Naive thymus-derived CD4-positive, alpha-beta T cell (primary cell): Measurements from ENCODE around the gene FTL. TPM values are rescaled to one million over a fixed set of nuclear protein-coding genes. Genes with fewer than 3 reads are reported as not detected.

Source experiments
- ATAC-seq: fragments of 150-1000 bp; cut with Tn5 transposase; 2 replicates; pipeline ENCODE4 v1.10.0; 2021; ENCODE audit warnings: mild to moderate bottlenecking, moderate library complexity
- CTCF ChIA-PET: fragments of 350-600 bp; sonication (Branson Sonifier 250); formaldehyde crosslinking; loops from one replicate; lab custom pipeline; 2021; ENCODE audit warnings: antibody characterized with exemption; lab: Charles Lee
- POLR2A ChIA-PET: fragments of 350-600 bp; sonication (Branson Sonifier 250); formaldehyde crosslinking; loops from one replicate; lab custom pipeline; 2021; ENCODE audit warnings: antibody characterized with exemption, inconsistent platforms; lab: Charles Lee
- DNase-seq, 9 donors: peaks; one replicate each; pipeline versions ENCODE4 v3.0.0 to v3.0.0-alpha.2; 2020 to 2022; ENCODE audit warnings: mixed read lengths in 1 of 9
- H3K27ac ChIP-seq: one replicate; pipeline ENCODE4 v1.7.0; 2013; ENCODE audit warnings: mild to moderate bottlenecking, low read depth, low read length, moderate library complexity
- H3K27me3 ChIP-seq, 2 donors: one replicate each; pipeline ENCODE4 v1.7.0; 2013; ENCODE audit warnings: low read length in 2 of 2, mild to moderate bottlenecking in 2 of 2, moderate library complexity in 2 of 2; ENCODE audit not compliant: control insufficient read depth in 2 of 2, insufficient read depth in 2 of 2
- H3K36me3 ChIP-seq, 3 experiments: 1 replicate in 2 of 3; 2 replicates in 1 of 3; pipeline ENCODE4 v1.7.0; 2013; ENCODE audit warnings: low read length in 3 of 3, mild to moderate bottlenecking in 3 of 3, moderate library complexity in 1 of 3; ENCODE audit not compliant: insufficient read depth in 3 of 3, control insufficient read depth in 2 of 3
- H3K4me1 ChIP-seq, 2 donors: one replicate each; pipeline ENCODE4 v1.7.0; 2013; ENCODE audit warnings: low read length in 2 of 2, mild to moderate bottlenecking in 2 of 2, moderate library complexity in 1 of 2; ENCODE audit not compliant: control insufficient read depth in 2 of 2, insufficient read depth in 2 of 2
- H3K4me3 ChIP-seq: 2 replicates; pipeline ENCODE4 v1.7.0; 2013; ENCODE audit warnings: mild to moderate bottlenecking, low read length
- H3K9me3 ChIP-seq, 3 experiments: 1 replicate in 2 of 3; 2 replicates in 1 of 3; pipeline ENCODE4 v1.7.0; 2013; ENCODE audit warnings: low read length in 3 of 3; ENCODE audit not compliant: control insufficient read depth in 2 of 3
- H3K27ac Mint-ChIP-seq, 9 donors: one replicate each; pipeline ENCODE4 v1.8.0; 2020 to 2022; ENCODE audit warnings: mixed read lengths in 9 of 9, mild to moderate bottlenecking in 8 of 9, moderate library complexity in 5 of 9, inconsistent platforms in 2 of 9
- H3K27me3 Mint-ChIP-seq, 5 donors: one replicate each; pipeline ENCODE4 v1.8.0; 2021 to 2022; ENCODE audit warnings: mixed read lengths in 5 of 5, mild to moderate bottlenecking in 1 of 5
- H3K36me3 Mint-ChIP-seq, 5 donors: one replicate each; pipeline ENCODE4 v1.8.0; 2020 to 2022; ENCODE audit warnings: mixed read lengths in 5 of 5, mild to moderate bottlenecking in 3 of 5, inconsistent platforms in 1 of 5
- H3K4me1 Mint-ChIP-seq, 7 donors: one replicate each; pipeline ENCODE4 v1.8.0; 2020 to 2022; ENCODE audit warnings: mixed read lengths in 7 of 7, mild to moderate bottlenecking in 3 of 7, inconsistent platforms in 1 of 7
- H3K4me3 Mint-ChIP-seq, 10 donors: one replicate each; pipeline ENCODE4 v1.8.0; 2020 to 2022; ENCODE audit warnings: mild to moderate bottlenecking in 10 of 10, mixed read lengths in 10 of 10, moderate library complexity in 6 of 10, inconsistent platforms in 2 of 10
- H3K9me3 Mint-ChIP-seq, 11 donors: one replicate each; pipeline ENCODE4 v1.8.0; 2020 to 2022; ENCODE audit warnings: mixed read lengths in 11 of 11, mild to moderate bottlenecking in 4 of 11, inconsistent platforms in 1 of 11, moderate library complexity in 1 of 11
- intact Hi-C, 2 donors: fragments of 100-400 bp; cut with micrococcal nuclease; formaldehyde crosslinking; loops; one replicate each; pipeline ENCODE4 v1.15.1; 2023
- polyA plus RNA-seq, 2 donors: library from polyadenylated mRNA; unstranded; fragments of 300-500 nt; fragmentation: Illumina TruSeq; gene quantifications; one replicate each; pipeline ENCODE4 v1.2.3, GENCODE V29; 2021
- total RNA-seq, 6 experiments: library from RNA in 5 of 6; stranded (reverse) in 5 of 6; gene quantifications; 1 replicate in 5 of 6; 2 replicates in 1 of 6; pipeline ENCODE4 v1.2.3 and lab custom pipeline; 2021 to 2026

FTL gene
- total and polyA plus RNA-seq, 7 experiments from 2014 or later: 888 to 4,967 (median 1,462) TPM

DNA sequence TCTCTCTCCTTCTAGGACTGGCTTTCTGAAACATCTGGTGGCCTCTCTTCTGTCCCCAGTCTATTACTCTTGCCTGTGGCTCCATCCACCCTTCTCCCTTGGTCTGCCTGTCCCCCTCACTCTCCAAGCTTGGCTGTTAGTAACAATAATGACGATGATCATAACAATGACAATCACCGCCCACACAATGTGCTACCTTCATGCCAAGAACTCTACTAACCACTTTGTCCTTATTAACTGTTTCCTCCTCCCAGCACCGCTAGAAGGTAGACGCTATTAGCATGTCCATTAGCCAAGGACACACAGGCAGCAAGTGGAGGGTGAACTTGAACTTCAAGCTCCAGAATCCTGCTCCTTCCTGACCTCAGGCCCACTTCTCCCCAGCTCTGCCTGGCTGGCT lies 25.3 kb downstream of the FTL start:
- DNase-seq: no peak
- intact Hi-C loops: loop anchor here (5.0 to 10.0 kb wide), 8 partner anchors 64 to 1522 kb away; partner anchors contain the start of genes ALDH16A1 (in 2 of the 2), PIH1D1 (in 2 of the 2), ASPDH (in 1 of the 2) and CGB7 (in 1 of the 2)
- peaks cover 0 to 2% (median 0%) of the 10 kb centered on the region in 11 donors for H3K9me3 Mint-ChIP-seq
- peak overlapping the region in 3 of 10 donors; percentile 4 to 46 (median 15) for H3K4me3 Mint-ChIP-seq
- POLR2A ChIA-PET: interaction anchor here (0.6 to 4.2 kb wide), 2 partner anchors 10 to 25 kb away, joined by 5 to 58 read pairs; partner anchors contain the start of gene FTL
- no peaks in the 10 kb centered on the region for H3K27me3 Mint-ChIP-seq
- Histone ChIP-seq H3K4me1 (peaks cover 23 to 24% of the 10 kb centered on the region in 2 donors), H3K4me3 (no peak overlapping the region), H3K27ac (no peak overlapping the region), H3K9me3 (no peaks in the 10 kb centered on the region), H3K36me3 (peaks cover 0 to 19% (median 0%) of the 10 kb centered on the region in 3 experiments), H3K27me3 (no peaks in the 10 kb centered on the region)
- H3K27ac Mint-ChIP-seq: peak overlapping the region in 4 of 9 donors; percentile 59 to 86 (median 68)
- ATAC-seq: no peak
- peaks cover 36 to 50% (median 39%) of the 10 kb centered on the region in 7 donors for H3K4me1 Mint-ChIP-seq
- H3K36me3 Mint-ChIP-seq: peaks cover 0 to 22% (median 9%) of the 10 kb centered on the region in 5 donors
- CTCF ChIA-PET: interaction anchor here (0.6 kb wide), 1 partner anchor 202 kb away, joined by 3 read pairs; no protein-coding TSS in a partner anchor

GRCh38 chr19:48991011-48991609 lies 26.0 kb downstream of the FTL start:
- Mint-ChIP-seq H3K36me3 (peaks cover 0 to 22% (median 9%) of the 10 kb centered on the region in 5 donors), H3K27me3 (no peaks in the 10 kb centered on the region), H3K27ac (peak overlapping the region in 3 of 9 donors; percentile 49 to 86 (median 59)), H3K4me1 (peaks cover 37 to 51% (median 40%) of the 10 kb centered on the region in 7 donors), H3K9me3 (peaks cover 0 to 2% (median 0%) of the 10 kb centered on the region in 11 donors), H3K4me3 (peak overlapping the region in 3 of 10 donors; percentile 15 to 43 (median 27))
- CTCF ChIA-PET: no interaction called here
- Histone ChIP-seq H3K4me3 (no peak overlapping the region), H3K4me1 (peaks cover 23 to 24% of the 10 kb centered on the region in 2 donors), H3K9me3 (no peaks in the 10 kb centered on the region), H3K36me3 (peaks cover 0 to 13% (median 0%) of the 10 kb centered on the region in 3 experiments), H3K27ac (no peak overlapping the region), H3K27me3 (no peaks in the 10 kb centered on the region)
- ATAC-seq (no peak), DNase-seq (no peak)
- intact Hi-C loops: loop anchor here (5.0 to 10.0 kb wide), 8 partner anchors 64 to 1521 kb away; partner anchors contain the start of genes ALDH16A1 (in 2 of the 2), PIH1D1 (in 2 of the 2), ASPDH (in 1 of the 2) and CGB7 (in 1 of the 2)
- POLR2A ChIA-PET: interaction anchor here (0.6 to 4.2 kb wide), 5 partner anchors 9 to 90 kb away, joined by 4 to 58 read pairs (median 5); partner anchors contain the start of gene FTL

DNA sequence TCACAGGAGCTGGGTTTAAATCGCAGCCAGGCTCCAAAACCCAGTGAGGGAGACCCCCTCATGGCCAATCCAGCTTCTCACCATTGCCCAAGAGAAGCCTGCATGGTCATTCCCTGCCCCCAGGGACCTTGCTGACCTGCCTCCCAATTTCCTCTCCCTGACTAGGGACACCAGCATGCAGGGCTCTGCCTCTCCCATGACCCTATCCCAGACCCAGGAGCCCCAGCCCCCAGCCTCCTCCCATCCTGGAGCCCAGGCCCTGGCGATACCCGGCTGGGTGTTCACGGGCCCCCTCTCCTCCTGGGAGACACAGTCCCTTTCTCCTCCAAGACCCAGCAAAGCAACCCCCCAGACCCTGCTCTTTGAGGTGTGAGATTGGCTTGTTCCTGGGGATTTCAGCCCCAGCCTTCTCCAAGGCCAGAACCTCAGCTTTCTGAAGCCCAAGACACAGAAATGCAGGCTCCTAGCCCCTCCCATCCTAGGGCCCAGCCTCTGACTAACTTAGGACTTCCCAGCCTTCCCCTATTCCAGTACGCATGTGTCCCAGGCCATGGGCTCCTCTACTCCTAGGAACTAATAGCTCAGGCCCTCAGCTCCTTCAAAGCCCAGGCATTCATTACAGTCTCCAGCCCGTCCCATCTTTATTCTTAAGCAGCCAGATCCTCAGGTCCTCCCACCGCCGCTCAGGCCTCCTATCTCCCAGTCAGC lies 26.9 kb downstream of the FTL start:
- Histone ChIP-seq H3K4me3 (peak overlapping the region; percentile 70), H3K27ac (peak overlapping the region; percentile 80), H3K27me3 (no peaks in the 10 kb centered on the region), H3K9me3 (no peaks in the 10 kb centered on the region), H3K4me1 (peaks cover 23 to 24% of the 10 kb centered on the region in 2 donors), H3K36me3 (peaks cover 0 to 13% (median 0%) of the 10 kb centered on the region in 3 experiments)
- DNase-seq (no peak), ATAC-seq (no peak)
- POLR2A ChIA-PET: interaction anchor here (0.8 to 4.2 kb wide), 6 partner anchors 10 to 672 kb away, joined by 4 to 58 read pairs (median 4); partner anchors contain the start of gene FTL
- H3K27me3 Mint-ChIP-seq: no peaks in the 10 kb centered on the region
- CTCF ChIA-PET: interaction anchor here (0.5 to 2.1 kb wide), 7 partner anchors 18 to 204 kb away, joined by 3 to 10 read pairs (median 4); no protein-coding TSS in a partner anchor
- intact Hi-C loops: loop anchor here (2.0 to 10.0 kb wide), 13 partner anchors 27 to 1520 kb away; partner anchors contain the start of genes ALDH16A1 (in 2 of the 2), PIH1D1 (in 2 of the 2), ASPDH (in 1 of the 2) and BAX (in 1 of the 2)
- H3K4me3 Mint-ChIP-seq: peak overlapping the region; percentile 95 to 100 (median 96)
- peaks cover 0 to 2% (median 0%) of the 10 kb centered on the region in 11 donors for H3K9me3 Mint-ChIP-seq
- H3K27ac Mint-ChIP-seq: peak overlapping the region; percentile 87 to 99 (median 96)
- H3K36me3 Mint-ChIP-seq: peaks cover 0 to 22% (median 9%) of the 10 kb centered on the region in 5 donors
- H3K4me1 Mint-ChIP-seq: peaks cover 39 to 57% (median 42%) of the 10 kb centered on the region in 7 donors

DNA sequence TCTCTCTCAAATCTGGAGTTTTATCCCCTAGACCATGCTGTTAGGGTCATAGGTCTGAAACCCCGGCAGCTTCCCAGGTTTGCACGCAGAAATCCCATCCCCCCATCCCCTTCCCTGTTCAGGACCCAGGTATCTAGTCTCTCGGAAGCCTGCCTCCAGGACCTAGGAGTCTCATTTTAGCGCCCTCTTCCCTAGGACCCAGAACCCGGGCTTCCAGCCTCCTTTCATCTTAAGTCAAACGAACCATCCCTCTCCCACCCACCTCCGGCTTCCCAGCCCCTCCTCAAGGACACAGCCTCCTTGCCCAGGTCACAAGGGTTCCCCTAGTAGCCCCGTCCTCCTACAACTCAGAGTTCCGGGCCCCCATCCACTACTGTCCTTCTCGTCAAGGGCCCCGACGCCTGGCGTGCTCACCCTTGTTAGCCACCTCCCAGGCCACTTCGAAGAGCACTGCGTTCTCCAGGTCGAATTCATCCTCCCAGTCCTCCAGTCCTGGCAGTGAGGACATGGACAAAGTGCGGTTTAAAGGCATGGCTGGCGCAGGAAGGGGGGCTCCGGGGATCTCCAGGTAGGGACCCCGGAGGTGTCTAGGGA lies 27.6 kb downstream of the FTL start:
- Histone ChIP-seq H3K9me3 (no peaks in the 10 kb centered on the region), H3K27me3 (no peaks in the 10 kb centered on the region), H3K36me3 (peaks cover 0 to 13% (median 0%) of the 10 kb centered on the region in 3 experiments), H3K27ac (peak overlapping the region; percentile 80), H3K4me3 (peak overlapping the region; percentile 70), H3K4me1 (peaks cover 23 to 24% of the 10 kb centered on the region in 2 donors)
- no peak for ATAC-seq
- Mint-ChIP-seq H3K36me3 (peaks cover 0 to 20% (median 9%) of the 10 kb centered on the region in 5 donors), H3K27ac (peak overlapping the region; percentile 87 to 99 (median 96)), H3K9me3 (peaks cover 0 to 2% (median 0%) of the 10 kb centered on the region in 11 donors), H3K4me1 (peaks cover 39 to 60% (median 45%) of the 10 kb centered on the region in 7 donors), H3K4me3 (peak overlapping the region; percentile 95 to 100 (median 96)), H3K27me3 (no peaks in the 10 kb centered on the region)
- DNase-seq: peak in 1 of 9 donors; percentile 14
- ChIA-PET POLR2A (interaction anchor here (0.8 to 4.2 kb wide), 18 partner anchors 11 to 858 kb away, joined by 3 to 58 read pairs (median 4); partner anchors contain the start of genes CA11, FTL, PIH1D1 and PTOV1), CTCF (interaction anchor here (0.6 to 2.1 kb wide), 12 partner anchors 9 to 268 kb away, joined by 3 to 10 read pairs (median 4); partner anchors contain the start of genes DHDH and FTL)
- intact Hi-C loops: loop anchor here (1.0 to 10.0 kb wide), 32 partner anchors 26 to 1520 kb away; partner anchors contain the start of genes ALDH16A1 (in 2 of the 2), DBP (in 2 of the 2), FTL (in 2 of the 2) and NUCB1 (in 2 of the 2)

DNA sequence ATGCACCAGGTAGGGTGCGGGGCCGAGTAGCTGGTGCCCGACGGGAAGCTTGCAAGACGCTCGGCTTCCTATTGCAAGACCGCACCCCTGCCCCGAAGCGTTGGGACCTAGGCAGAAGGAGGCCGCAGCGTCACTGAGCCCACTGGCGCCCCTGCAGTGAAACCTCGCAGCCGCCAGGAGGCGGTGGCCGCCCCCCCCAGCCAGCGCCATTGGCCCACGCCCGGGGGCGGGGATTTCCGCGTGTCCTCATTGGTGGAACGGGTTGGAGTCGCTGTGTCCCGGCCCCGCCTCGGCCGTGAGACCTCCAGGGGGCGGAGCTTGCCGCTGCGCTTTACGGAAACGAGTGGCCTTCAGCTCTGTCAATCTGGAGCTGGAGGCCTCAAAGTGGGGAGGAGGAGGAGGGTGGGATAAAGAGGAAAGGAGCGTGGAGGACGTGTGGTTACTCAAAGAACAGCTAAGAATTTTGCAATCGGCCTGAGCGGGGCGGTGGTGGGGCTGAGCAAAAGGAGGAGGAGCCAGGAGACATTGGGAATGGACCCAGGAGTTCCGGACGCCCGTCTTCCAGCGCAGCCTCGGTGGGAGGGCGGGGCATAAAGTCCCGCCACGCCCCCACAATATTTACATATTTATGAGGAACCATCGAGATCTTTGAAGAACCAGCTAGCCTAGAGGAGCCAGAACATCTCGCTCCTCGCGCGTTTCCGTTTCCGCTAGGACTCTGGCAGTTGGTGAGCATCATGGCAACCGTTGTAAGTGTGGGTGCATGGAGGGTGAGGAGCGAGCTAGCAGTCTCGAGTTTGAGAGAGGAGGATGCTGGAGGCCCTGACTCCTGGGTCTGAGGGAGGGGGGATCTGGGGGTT lies 28.3 kb downstream of the FTL start, which contains the start of the genes GYS1 and RUVBL2:
Gene GYS1, minus strand, starts transcription at position 135 of the 860 bp plus-strand sequence. CDS start 197 bp downstream, outside the sequence.
Gene RUVBL2, plus strand, starts transcription at position 713 of the 860 bp plus-strand sequence. Its CDS starts 25 bp downstream, at position 738.
- Mint-ChIP-seq H3K4me3 (peak within 1 kb of the TSS; percentile 95 to 100 (median 96)), H3K27me3 (no peaks in the 10 kb centered on the region), H3K27ac (peak within 1 kb of the TSS; percentile 89 to 99 (median 97)), H3K9me3 (no peaks in the 10 kb centered on the region), H3K36me3 (peaks cover 0 to 16% (median 4%) of the 10 kb centered on the region in 5 donors), H3K4me1 (peaks cover 40 to 59% (median 46%) of the 10 kb centered on the region in 7 donors)
- CTCF ChIA-PET: interaction anchor here (0.6 to 2.1 kb wide), 22 partner anchors 10 to 817 kb away, joined by 3 to 10 read pairs (median 4); partner anchors contain the start of genes DHDH and FTL
- DNase-seq (peak; percentile 96 to 100 (median 99)), ATAC-seq (peak; percentile 95)
- no peaks in the 10 kb centered on the region for H3K9me3 ChIP-seq
- peak within 1 kb of the TSS; percentile 80 for H3K27ac ChIP-seq
- intact Hi-C loops: loop anchor here (1.0 to 10.0 kb wide), 32 partner anchors 25 to 1519 kb away; partner anchors contain the start of genes ALDH16A1 (in 2 of the 2), DBP (in 2 of the 2), FTL (in 2 of the 2) and NUCB1 (in 2 of the 2)
- H3K27me3 ChIP-seq: no peaks in the 10 kb centered on the region
- peaks cover 0 to 9% (median 0%) of the 10 kb centered on the region in 3 experiments for H3K36me3 ChIP-seq
- POLR2A ChIA-PET: interaction anchor here (0.6 to 4.2 kb wide), 26 partner anchors 12 to 1883 kb away, joined by 3 to 58 read pairs (median 4); partner anchors contain the start of genes CA11, CARD8, FTL and PIH1D1
- H3K4me3 ChIP-seq: peak within 1 kb of the TSS; percentile 70
- peaks cover 23 to 24% of the 10 kb centered on the region in 2 donors for H3K4me1 ChIP-seq
